ENCODE measurements around the gene CYP26B1. TPM values are rescaled to one million over a fixed set of nuclear protein-coding genes. Genes with fewer than 3 reads are reported as not detected.

The CYP26B1 gene
- total RNA-seq, 1 experiment from 2014 or later = 0.20 TPM

DNA sequence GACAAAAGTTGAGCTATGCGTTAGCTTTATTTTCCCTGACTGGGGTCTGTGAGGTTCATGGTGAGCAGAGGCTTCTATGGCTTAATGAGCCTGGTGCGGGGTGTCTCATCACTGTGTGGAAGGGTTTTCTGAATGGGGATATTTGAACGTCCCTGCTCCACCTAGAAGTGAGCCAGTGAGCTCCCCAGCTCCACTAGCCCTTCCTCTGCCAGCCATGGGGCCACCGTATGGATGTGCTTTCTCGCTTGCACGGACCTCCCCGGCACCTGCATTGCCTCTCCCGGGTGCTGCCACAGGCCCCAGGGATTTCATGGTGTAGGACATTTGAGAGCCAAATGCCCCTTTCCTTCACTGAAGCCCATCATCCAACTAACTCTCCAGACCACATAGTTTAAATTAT, 37.8 kb downstream of the CYP26B1 start:
- Mint-ChIP-seq H3K9me3 (peaks cover 8 to 12% of the 10 kb centered on the region in 2 experiments; a peak in 4 of 5 replicates), H3K4me1 (peaks cover 0 to 12% of the 10 kb centered on the region in 2 experiments; a peak in 2 of 4 replicates), H3K36me3 (ENCODE audit: insufficient read depth in 1 of 3, low read depth in 3 of 3) (peaks cover 2 to 14% (median 2%) of the 10 kb centered on the region in 3 experiments; a peak in 4 of 7 replicates), H3K27me3 (ENCODE audit: low read depth) (peaks cover 2% of the 10 kb centered on the region), H3K4me3 (no peak overlapping the region), H3K27ac (peak overlapping the region in 1 of 3 experiments; percentile 45; a peak in 1 of 7 replicates)
- H3K79me1 ChIP-seq (ENCODE audit: insufficient read depth, low read depth, low read length, poor library complexity, severe bottlenecking) = no peaks in the 10 kb centered on the region
- no peak overlapping the region for H3T11ph ChIP-seq (ENCODE audit: low read length)
- no peak for DNase-seq
- no peaks in the 10 kb centered on the region for H3K4me1 ChIP-seq (ENCODE audit: insufficient read depth, low read length)
- H4K91ac ChIP-seq (ENCODE audit: insufficient read length, low read depth, low read length) = no peak overlapping the region
- H3K4me2 ChIP-seq (ENCODE audit: insufficient read depth, insufficient read length, low read length) = no peak overlapping the region
- H3K27ac ChIP-seq (ENCODE audit: insufficient read length, low read depth, low read length) = no peak overlapping the region
- TF ChIP-seq, protein P1, sequence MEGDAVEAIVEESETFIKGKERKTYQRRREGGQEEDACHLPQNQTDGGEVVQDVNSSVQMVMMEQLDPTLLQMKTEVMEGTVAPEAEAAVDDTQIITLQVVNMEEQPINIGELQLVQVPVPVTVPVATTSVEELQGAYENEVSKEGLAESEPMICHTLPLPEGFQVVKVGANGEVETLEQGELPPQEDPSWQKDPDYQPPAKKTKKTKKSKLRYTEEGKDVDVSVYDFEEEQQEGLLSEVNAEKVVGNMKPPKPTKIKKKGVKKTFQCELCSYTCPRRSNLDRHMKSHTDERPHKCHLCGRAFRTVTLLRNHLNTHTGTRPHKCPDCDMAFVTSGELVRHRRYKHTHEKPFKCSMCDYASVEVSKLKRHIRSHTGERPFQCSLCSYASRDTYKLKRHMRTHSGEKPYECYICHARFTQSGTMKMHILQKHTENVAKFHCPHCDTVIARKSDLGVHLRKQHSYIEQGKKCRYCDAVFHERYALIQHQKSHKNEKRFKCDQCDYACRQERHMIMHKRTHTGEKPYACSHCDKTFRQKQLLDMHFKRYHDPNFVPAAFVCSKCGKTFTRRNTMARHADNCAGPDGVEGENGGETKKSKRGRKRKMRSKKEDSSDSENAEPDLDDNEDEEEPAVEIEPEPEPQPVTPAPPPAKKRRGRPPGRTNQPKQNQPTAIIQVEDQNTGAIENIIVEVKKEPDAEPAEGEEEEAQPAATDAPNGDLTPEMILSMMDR (conservative IDR thresholded peaks at IDR 0.05) = no peak
- H4K5ac ChIP-seq (ENCODE audit: insufficient read length, low read depth, low read length) = no peak overlapping the region
- H3K79me2 ChIP-seq (ENCODE audit: insufficient read depth, low read length) = no peaks in the 10 kb centered on the region
- no peak overlapping the region for H4K8ac ChIP-seq (replicated peaks; ENCODE audit: insufficient read length, low read depth, low read length)
- H2AFZ ChIP-seq (ENCODE audit: low read length) = no peak overlapping the region
- no peaks in the 10 kb centered on the region for H3K23me2 ChIP-seq (ENCODE audit: insufficient read length, low read depth, low read length, poor library complexity, severe bottlenecking)
- H3K23ac ChIP-seq (ENCODE audit: insufficient read length, low read depth, low read length) = no peak overlapping the region
- H3K4ac ChIP-seq (ENCODE audit: low read depth, low read length) = no peak overlapping the region
- H3K56ac ChIP-seq (ENCODE audit: insufficient read length, low read depth, low read length) = no peak overlapping the region
- H2BK12ac ChIP-seq (ENCODE audit: insufficient read length, low read depth, low read length) = no peak overlapping the region
- no peak overlapping the region for H3K18ac ChIP-seq (ENCODE audit: insufficient read length, low read depth, low read length)
- no peak overlapping the region for H2BK15ac ChIP-seq (ENCODE audit: low read depth, low read length)
- no peaks in the 10 kb centered on the region for H4K20me1 ChIP-seq (ENCODE audit: control insufficient read depth, insufficient read depth, insufficient read length)
- no peak overlapping the region for H2BK120ac ChIP-seq (ENCODE audit: low read depth, low read length, poor library complexity, severe bottlenecking)
- no peaks in the 10 kb centered on the region for H3K27me3 ChIP-seq (ENCODE audit: insufficient read depth, low read length)
- no peak overlapping the region for H2BK20ac ChIP-seq (ENCODE audit: low read depth, low read length, poor library complexity, severe bottlenecking)
- no peak overlapping the region for H2AK5ac ChIP-seq (ENCODE audit: insufficient read length, low read length)
- H3K9ac ChIP-seq (ENCODE audit: extremely low read depth, insufficient read length, low read length) = no peak overlapping the region
- WGBS (ENCODE audit: extremely low coverage, insufficient read length, low lambda C conversion rate) = no CpG with 5 or more reads among the region's 8 CpGs
- H2BK5ac ChIP-seq (ENCODE audit: insufficient read length, low read length) = no peak overlapping the region
- no peak overlapping the region for H3K14ac ChIP-seq (ENCODE audit: insufficient read depth, low read length)
- H3K9me3 ChIP-seq (ENCODE audit: control insufficient read depth, low read depth, low read length) = no peaks in the 10 kb centered on the region
